ENCODE results near the gene NSUN4. TPM values are rescaled to one million over a fixed set of nuclear protein-coding genes. Genes with fewer than 3 reads are reported as not detected.

The NSUN4 gene
- total RNA-seq = 15.9 TPM
- polyA plus RNA-seq = 16.7 TPM

DNA sequence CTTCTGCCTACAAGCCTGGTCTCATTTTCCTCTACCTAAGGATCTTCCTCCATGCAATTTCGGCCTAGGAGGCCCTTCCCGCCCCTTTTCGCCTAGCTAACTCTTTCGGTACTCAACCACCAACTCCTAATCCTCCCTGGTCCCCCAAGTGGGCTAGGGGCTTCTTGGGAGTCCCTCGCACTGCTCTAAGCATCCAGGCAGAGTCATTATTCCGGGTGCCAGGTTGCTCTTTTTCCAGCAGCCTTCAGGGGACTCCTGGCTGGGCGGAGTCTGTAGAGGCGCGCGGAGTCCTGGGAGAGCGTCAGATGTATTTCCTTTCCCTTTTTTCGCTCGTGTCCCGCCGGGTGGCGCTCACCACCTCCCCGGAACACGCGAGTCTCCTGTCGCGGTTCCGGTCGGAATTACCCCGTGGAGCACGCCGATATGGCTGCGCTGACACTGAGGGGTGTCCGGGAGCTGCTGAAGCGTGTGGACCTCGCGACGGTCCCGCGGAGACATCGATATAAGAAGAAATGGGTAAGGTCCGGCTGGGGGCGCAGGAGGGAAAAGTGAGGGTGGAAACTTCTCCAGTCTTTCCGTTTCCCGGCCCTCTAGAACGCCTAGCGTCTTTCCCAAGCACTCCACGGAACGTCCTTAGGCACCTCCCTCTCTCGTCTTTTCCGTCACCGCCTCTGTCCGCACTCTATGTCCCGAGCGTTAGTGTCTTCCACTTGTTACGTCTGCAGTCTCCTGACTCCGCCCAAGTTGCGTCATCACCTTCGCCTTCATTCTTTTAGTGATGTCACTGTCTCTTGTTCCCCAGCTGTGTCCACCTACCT lies at the start of gene NSUN4:
TSS of gene NSUN4 (plus strand) at position 404 of the 818 bp plus-strand sequence. CDS start at position 424, 20 bp downstream.
- Histone ChIP-seq H3K27ac (ENCODE audit: low read depth) (peak within 1 kb of the TSS; percentile 91), H3K4me3 (ENCODE audit: low read depth, low read length) (peak within 1 kb of the TSS; percentile 55), H3K4me1 (ENCODE audit: insufficient read depth) (no peaks in the 10 kb centered on the region), H3K36me3 (ENCODE audit: insufficient read depth) (peaks cover 1% of the 10 kb centered on the region)
- WGBS = under 1% methylated on average over 53 of the region's 53 CpGs
- DNase-seq (ENCODE audit: extremely low spot score) = peak; percentile 93

DNA sequence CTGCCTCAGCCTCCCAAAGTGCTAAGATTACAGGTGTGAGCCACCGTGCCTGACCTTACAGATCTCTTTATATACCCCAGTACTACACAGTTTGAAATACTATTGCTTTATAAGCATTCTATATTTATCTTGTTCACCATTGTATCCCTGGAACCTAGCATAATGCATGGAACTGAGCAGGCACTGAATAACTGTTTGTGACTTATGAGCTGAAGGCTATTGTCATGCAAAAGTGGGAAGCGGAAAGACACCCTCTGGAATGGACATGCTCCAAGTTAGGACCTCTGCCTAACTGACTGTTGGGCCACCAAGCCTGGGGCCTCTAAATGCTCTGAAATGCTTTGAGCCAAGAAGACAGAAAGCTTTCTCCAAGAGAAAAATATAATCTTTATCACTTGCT lies 45.3 kb upstream of the NSUN4 start:
- DNase-seq (ENCODE audit: extremely low spot score) = no peak
- Histone ChIP-seq H3K36me3 (ENCODE audit: insufficient read depth) (peaks cover 2% of the 10 kb centered on the region), H3K27ac (ENCODE audit: low read depth) (no peak overlapping the region), H3K4me3 (ENCODE audit: low read depth, low read length) (no peak overlapping the region), H3K4me1 (ENCODE audit: insufficient read depth) (no peaks in the 10 kb centered on the region)
- 93% methylated on average over 2 of the region's 2 CpGs for WGBS

DNA sequence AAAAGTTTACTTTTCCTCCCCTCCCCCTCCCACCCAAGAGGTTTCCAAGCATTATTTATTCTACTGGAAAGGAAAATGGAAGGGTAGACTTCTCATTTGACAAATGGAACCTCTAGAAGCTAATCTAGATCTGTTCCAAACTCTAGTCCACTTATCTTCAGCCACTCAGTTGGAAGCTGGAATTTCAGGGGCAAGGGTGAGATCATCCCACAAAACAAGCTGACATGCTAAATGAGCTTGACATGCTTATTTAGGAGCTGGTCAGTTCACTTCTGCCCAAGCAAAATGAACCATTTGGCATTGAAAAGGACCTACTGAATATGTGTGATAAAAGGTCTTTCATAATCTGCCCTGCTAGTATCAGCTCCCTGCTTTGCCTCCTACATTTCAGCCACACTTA lies 42.2 kb upstream of the NSUN4 start:
- H3K4me3 ChIP-seq (ENCODE audit: low read depth, low read length) = no peak overlapping the region
- H3K27ac ChIP-seq (ENCODE audit: low read depth) = no peak overlapping the region
- DNase-seq (ENCODE audit: extremely low spot score) = no peak
- H3K4me1 ChIP-seq (ENCODE audit: insufficient read depth) = no peaks in the 10 kb centered on the region
- H3K36me3 ChIP-seq (ENCODE audit: insufficient read depth) = peaks cover 2% of the 10 kb centered on the region

DNA sequence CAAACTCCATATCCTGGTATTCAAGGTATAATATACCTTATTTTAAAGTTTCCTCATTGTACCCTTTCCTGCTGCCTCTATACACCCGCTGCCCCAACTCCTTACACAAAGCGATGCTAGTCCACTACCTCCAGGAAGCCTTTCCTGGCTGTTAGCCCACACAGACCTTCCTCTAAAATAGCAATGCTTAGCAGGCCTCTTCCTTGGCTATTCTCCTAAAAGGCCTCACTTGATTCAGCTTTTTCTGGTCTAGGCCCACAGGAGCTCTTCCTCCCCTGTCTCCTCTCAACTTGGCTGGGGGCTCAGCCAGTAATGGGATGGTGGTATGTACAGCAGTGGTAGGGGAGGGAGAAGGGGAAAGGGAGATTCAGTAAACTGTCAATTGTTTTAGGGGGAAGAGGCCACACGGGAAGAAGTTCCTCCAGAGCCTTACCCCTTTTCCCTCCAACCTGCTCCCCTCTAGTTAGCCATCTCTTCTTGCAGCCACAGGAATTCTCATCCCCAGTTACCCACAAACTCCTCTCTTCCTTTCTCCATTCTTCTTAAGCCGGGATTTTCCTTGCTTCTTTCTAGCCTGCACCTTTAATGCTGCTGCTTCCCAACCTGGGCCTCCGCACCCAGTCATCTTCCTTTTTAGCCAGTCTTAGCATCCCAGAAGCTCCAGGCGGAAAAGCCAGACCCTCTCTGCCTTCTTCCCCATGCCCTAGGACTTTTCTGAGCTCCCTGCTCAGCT lies 39.8 kb upstream of the NSUN4 start:
- 25% methylated on average over 6 of the region's 6 CpGs for WGBS
- DNase-seq (ENCODE audit: extremely low spot score) = no peak
- H3K4me1 ChIP-seq (ENCODE audit: insufficient read depth) = peaks cover 3% of the 10 kb centered on the region

DNA sequence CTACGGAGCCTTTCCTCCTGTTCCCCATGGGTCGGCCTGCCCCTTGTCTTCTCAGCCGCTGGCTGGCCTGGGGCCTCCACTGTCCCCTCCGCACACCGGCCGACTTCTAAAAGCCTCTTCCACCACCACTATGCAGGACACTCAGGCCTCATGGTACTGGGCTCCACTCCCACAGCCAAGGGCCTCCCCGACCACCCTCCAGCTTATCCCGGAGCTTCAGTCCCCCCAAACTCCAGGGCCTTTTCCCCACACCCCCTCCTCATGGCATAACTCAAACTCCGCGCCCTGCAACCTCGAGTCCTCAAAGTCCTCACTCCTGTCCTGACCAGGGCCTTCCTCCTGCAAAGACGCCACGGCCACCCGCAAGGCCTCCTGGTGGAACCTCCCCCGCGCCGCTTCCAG lies 39.2 kb upstream of the NSUN4 start:
- Histone ChIP-seq H3K4me1 (ENCODE audit: insufficient read depth) (peaks cover 3% of the 10 kb centered on the region), H3K36me3 (ENCODE audit: insufficient read depth) (no peaks in the 10 kb centered on the region), H3K27ac (ENCODE audit: low read depth) (peak overlapping the region; percentile 98), H3K4me3 (ENCODE audit: low read depth, low read length) (peak overlapping the region; percentile 94)
- DNase-seq (ENCODE audit: extremely low spot score) = no peak
- 3% methylated on average over 17 of the region's 17 CpGs for WGBS

More for the DNA sequence above, 39.8 kb upstream of the NSUN4 start:
- Histone ChIP-seq H3K4me3 (ENCODE audit: low read depth, low read length) (peak overlapping the region; percentile 94), H3K36me3 (ENCODE audit: insufficient read depth) (no peaks in the 10 kb centered on the region), H3K27ac (ENCODE audit: low read depth) (peak overlapping the region; percentile 98)

DNA sequence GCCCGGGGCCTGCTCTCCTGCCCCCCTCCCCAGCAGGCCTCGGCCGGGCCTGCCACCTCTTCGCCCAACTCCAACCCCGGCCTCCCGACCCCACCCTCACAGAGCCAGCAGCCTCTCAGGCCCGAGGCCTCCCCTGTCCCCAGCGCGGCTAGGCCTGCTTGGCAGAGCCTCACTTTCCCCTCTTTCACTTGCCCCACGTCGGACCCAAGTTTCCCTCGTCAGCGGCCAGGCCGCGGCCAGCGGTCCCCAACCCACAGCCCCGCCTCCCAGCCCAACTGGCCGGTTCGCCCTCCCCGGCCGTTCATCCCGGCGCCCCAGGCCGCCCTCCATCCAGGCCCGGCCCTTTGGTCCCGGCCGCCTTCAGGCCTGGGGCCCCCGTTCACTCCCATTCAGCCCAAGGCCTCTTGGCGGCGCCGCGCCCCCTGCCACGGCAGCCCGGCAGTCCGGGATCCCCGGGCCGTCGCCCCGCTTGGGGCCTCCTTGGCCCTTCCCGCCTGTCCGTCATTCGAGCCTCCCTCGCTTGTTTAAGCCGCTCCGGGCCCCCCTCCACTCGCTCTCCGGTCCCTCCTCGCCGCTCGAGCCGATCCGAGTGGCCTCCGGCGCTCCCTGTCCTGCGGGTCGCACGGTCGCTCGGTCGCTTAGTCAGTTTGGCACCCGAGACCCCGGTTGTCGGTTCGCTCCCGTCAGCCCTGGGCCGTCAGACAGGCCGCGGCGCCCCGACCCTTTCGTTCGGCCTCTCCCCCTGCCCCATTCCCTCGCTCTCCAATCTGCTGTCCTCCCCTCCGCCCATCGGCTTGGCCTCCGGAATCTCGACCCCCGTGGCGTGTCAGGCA lies 38.6 kb upstream of the NSUN4 start:
- Histone ChIP-seq H3K36me3 (ENCODE audit: insufficient read depth) (no peaks in the 10 kb centered on the region), H3K27ac (ENCODE audit: low read depth) (peak overlapping the region; percentile 98), H3K4me3 (ENCODE audit: low read depth, low read length) (peak overlapping the region; percentile 94), H3K4me1 (ENCODE audit: insufficient read depth) (peaks cover 3% of the 10 kb centered on the region)
- under 1% methylated on average over 79 of the region's 79 CpGs for WGBS
- no peak for DNase-seq (ENCODE audit: extremely low spot score)

DNA sequence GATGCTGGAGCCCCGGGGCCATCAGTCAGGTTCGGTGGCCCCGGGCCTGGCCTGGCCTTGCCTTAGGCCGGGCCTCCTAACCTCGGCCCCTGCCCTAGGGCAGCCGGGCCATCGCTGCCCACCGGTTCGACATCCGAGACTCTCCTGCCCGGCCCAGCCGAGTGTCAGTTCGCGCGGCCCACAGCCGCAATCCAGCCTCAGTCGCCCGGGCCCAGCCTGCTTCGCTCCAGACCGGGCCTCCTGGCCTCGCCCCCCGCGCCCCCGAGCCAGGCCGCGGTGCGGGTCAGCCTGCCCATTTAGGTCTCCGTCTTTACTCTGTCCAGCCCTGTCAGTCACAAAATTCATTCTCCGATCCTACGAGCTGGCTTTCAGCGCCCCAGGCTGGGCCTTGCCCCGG lies 38.0 kb upstream of the NSUN4 start:
- under 1% methylated on average over 32 of the region's 32 CpGs for WGBS

DNA sequence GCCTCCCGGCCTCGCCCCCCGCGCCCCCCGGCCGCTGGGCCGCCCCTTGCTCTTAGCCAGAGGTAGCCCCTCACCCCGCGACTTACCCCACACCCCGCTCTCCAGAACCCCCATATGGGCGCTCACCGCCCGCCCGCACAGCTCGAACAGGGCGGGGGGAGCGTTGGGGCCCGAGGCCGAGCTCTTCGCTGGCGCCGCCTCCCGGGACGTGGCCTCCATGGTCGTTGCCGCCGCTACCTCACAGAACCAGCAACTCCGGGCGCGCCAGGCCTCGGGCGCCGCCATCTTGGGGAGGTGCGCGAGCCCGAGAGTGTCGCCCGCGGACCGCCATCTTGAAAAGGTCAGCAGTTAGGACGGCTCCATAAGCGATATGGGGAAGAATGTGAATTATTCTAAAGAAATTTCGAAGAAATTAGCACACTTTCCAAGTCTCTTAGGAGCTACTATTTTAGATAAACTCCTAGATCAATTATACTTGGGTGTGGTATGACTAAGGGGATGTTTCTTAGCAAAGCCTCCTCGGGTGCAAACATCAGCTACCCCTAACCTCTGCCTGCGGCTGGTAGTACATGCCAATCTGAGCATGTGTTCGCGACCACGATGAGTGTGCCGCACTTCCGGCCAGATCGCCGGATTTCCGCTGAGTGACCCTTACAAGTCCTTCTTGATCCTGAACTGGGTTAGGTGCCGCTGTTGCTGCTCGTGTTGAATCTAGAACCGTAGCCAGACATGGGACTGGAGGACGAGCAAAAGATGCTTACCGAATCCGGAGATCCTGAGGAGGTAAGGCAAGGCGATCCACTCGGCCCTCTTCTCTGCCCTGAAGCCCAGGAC lies 37.4 kb upstream of the NSUN4 start, which contains the start of the genes LRRC41 and UQCRH:
TSS of gene LRRC41 (minus strand) at position 579 of the 834 bp plus-strand sequence. CDS start at position 285, 294 bp downstream.
TSS of gene UQCRH (plus strand) at position 661 of the 834 bp plus-strand sequence. CDS start at position 730, 69 bp downstream.
- Histone ChIP-seq H3K27ac (ENCODE audit: low read depth) (peak within 1 kb of the TSS; percentile 98), H3K4me1 (ENCODE audit: insufficient read depth) (peaks cover 3% of the 10 kb centered on the region), H3K4me3 (ENCODE audit: low read depth, low read length) (peak within 1 kb of the TSS; percentile 94), H3K36me3 (ENCODE audit: insufficient read depth) (no peaks in the 10 kb centered on the region)
- WGBS = under 1% methylated on average over 61 of the region's 61 CpGs
- peak; percentile 88 for DNase-seq (ENCODE audit: extremely low spot score)

More for the DNA sequence above, 38.0 kb upstream of the NSUN4 start:
- Histone ChIP-seq H3K4me3 (ENCODE audit: low read depth, low read length) (peak overlapping the region; percentile 94), H3K27ac (ENCODE audit: low read depth) (peak overlapping the region; percentile 98), H3K36me3 (ENCODE audit: insufficient read depth) (no peaks in the 10 kb centered on the region), H3K4me1 (ENCODE audit: insufficient read depth) (peaks cover 3% of the 10 kb centered on the region)
- DNase-seq (ENCODE audit: extremely low spot score) = no peak

DNA sequence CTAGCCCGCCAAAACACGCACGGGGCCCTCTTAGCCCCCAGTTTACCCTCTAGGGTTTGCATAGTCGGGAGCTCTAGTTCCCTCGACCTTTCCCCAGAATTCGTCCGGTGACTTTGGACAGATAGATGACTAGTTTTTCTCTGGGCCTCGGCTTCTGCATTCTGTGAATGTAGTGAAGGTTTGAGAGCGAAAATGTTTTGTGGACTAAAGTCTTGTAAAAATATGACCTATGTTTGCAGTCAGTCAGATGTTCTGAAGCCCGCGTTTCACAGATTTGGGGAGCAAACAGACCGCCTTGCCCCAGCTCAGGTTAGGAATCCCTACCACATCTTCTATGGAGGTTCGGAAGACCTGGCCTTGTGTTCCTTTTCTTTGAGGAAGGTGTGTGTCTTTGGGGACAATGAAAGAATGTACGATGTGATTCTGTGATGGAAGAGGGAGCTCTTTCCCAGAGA lies 36.7 kb upstream of the NSUN4 start:
- Histone ChIP-seq H3K36me3 (ENCODE audit: insufficient read depth) (no peaks in the 10 kb centered on the region), H3K4me3 (ENCODE audit: low read depth, low read length) (peak overlapping the region; percentile 94), H3K27ac (ENCODE audit: low read depth) (peak overlapping the region; percentile 70), H3K4me1 (ENCODE audit: insufficient read depth) (peaks cover 3% of the 10 kb centered on the region)
- no peak for DNase-seq (ENCODE audit: extremely low spot score)
- under 1% methylated on average over 14 of the region's 14 CpGs for WGBS

DNA sequence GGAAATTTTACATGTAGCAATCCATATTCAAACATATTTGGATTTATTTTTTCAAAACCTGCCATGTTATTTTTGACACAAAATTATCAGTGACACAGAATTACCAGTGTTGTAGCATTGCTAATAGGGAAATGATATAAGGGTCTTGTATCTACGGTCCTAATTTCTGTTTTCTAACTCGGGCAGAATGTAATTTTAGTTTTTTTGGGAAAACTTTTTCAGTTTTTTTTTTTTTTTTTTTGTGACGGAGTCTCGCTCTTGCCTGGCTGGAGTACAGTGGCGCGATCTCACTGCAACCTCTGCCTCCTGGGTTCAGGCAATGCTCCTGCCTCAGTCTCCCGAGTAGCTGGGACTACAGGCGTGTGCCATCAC lies 34.5 kb upstream of the NSUN4 start:
- peaks cover 5% of the 10 kb centered on the region for H3K36me3 ChIP-seq (ENCODE audit: insufficient read depth)
- H3K27ac ChIP-seq (ENCODE audit: low read depth) = no peak overlapping the region
- no peak overlapping the region for H3K4me3 ChIP-seq (ENCODE audit: low read depth, low read length)
- DNase-seq (ENCODE audit: extremely low spot score) = no peak
- peaks cover 3% of the 10 kb centered on the region for H3K4me1 ChIP-seq (ENCODE audit: insufficient read depth)
- WGBS = 94% methylated on average over 8 of the region's 8 CpGs

DNA sequence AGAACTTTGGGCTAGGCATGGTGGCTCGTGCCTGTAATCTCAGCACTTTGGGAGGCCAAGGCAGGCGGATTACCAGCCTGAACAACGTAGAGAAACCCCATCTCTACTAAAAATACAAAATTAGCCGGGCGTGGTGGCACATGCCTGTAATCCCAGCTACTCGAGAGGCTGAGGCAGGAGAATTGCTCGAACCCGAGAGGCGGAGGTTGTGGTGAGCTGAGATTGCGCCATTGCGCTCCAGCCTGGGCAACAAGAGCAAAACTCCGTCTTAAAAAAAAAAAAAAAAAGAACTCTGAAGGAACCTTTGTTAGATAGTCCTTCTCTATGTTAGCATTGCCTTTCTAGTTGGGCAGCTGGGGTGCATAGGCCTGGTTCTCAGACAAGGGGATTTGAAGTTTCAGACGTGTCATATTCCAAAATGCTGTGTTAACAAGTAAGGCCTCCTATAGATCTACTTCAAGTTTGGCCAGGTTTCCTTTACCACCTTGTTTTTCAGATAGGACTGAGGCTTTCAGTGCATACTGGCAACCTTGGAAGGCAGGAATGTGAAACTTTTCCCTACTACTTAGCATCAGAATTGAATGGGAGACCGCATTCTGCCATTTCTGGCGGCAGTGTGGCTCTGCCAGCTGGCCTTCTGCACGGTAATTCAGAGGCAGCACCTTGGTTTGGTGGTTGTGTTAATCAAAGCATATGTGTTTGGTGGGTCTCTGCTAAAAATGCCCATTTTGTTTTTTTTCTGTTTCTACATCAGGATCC lies 31.0 kb upstream of the NSUN4 start:
- no peak overlapping the region for H3K4me3 ChIP-seq (ENCODE audit: low read depth, low read length)
- WGBS = 92% methylated on average over 16 of the region's 16 CpGs
- DNase-seq (ENCODE audit: extremely low spot score) = no peak
- H3K27ac ChIP-seq (ENCODE audit: low read depth) = no peak overlapping the region
- H3K36me3 ChIP-seq (ENCODE audit: insufficient read depth) = peaks cover 10% of the 10 kb centered on the region
- H3K4me1 ChIP-seq (ENCODE audit: insufficient read depth) = peaks cover 1% of the 10 kb centered on the region

DNA sequence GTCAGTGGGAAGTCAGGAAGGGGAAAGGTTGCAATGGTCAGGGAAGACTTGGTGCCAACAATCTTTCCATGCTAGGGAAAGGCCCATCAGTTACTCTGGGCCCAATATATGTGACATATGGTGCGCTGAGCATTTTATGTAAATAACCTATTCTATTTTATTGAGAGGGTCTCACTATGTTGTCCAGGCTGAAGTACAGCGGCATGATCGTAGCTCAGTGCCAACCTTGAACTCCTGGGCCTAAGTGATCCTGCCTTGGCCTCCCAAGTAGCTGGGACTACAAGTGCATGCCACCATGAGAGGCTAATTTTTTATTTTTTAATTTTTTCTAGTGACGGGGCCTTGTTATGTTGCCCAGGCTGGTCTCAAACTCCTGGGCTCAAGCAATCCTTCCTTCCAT lies 30.3 kb upstream of the NSUN4 start:
- 99% methylated on average over 4 of the region's 4 CpGs for WGBS

More for the DNA sequence above, 30.3 kb upstream of the NSUN4 start:
- DNase-seq (ENCODE audit: extremely low spot score) = no peak
- no peak overlapping the region for H3K27ac ChIP-seq (ENCODE audit: low read depth)
- no peaks in the 10 kb centered on the region for H3K4me1 ChIP-seq (ENCODE audit: insufficient read depth)
- H3K4me3 ChIP-seq (ENCODE audit: low read depth, low read length) = no peak overlapping the region
- peaks cover 12% of the 10 kb centered on the region for H3K36me3 ChIP-seq (ENCODE audit: insufficient read depth)

Data from urinary bladder (tissue), 4 donors.